ENCODE data around the gene PGRMC1.
A peak's percentile ranks its signal among the peaks of the same experiment; 100 is the strongest.

PGRMC1 gene

GRCh38 chrX:119231936-119232445 is 4.1 kb upstream of the PGRMC1 start:
- no peaks in the 10 kb centered on the region for H3K4me1 ChIP-seq (ENCODE audit: insufficient read depth, insufficient read length)
- no peaks in the 10 kb centered on the region for H3K36me3 ChIP-seq (ENCODE audit: insufficient read depth, insufficient read length, low read length)
- no peak for DNase-seq (ENCODE audit: low read depth, low spot score)
- no peaks in the 10 kb centered on the region for H3K9me3 ChIP-seq (ENCODE audit: insufficient read depth, low read length)
- H3K9ac ChIP-seq (ENCODE audit: insufficient read length, low read depth): no peak overlapping the region
- TF ChIP-seq SUZ12 (IDR thresholded peaks at IDR 0.05; ENCODE audit: extremely low read depth, insufficient read depth, insufficient read length): no peak
- no peak for TF ChIP-seq YY1 (IDR thresholded peaks at IDR 0.05; ENCODE audit: insufficient read depth, insufficient read length)
- no peak for TF ChIP-seq ZNF274 (IDR thresholded peaks at IDR 0.05; ENCODE audit: low read depth, low read length)
- no peak overlapping the region for H3K4me3 ChIP-seq (ENCODE audit: insufficient read length, low read depth)
- no peaks in the 10 kb centered on the region for H3K27me3 ChIP-seq (ENCODE audit: insufficient read depth, insufficient read length)

GRCh38 chrX:119235051-119235511 is 1.0 kb upstream of the PGRMC1 start:
- H3K27me3 ChIP-seq (ENCODE audit: insufficient read depth, insufficient read length): no peaks in the 10 kb centered on the region
- peak; percentile 57 for DNase-seq (ENCODE audit: low read depth, low spot score)
- peak overlapping the region; percentile 77 for H3K9ac ChIP-seq (ENCODE audit: insufficient read length, low read depth)
- no peak for TF ChIP-seq YY1 (IDR thresholded peaks at IDR 0.05; ENCODE audit: insufficient read depth, insufficient read length)
- no peak for TF ChIP-seq ZNF274 (IDR thresholded peaks at IDR 0.05; ENCODE audit: low read depth, low read length)
- TF ChIP-seq SUZ12 (IDR thresholded peaks at IDR 0.05; ENCODE audit: extremely low read depth, insufficient read depth, insufficient read length): no peak
- peaks cover 23% of the 10 kb centered on the region for H3K36me3 ChIP-seq (ENCODE audit: insufficient read depth, insufficient read length, low read length)
- no peaks in the 10 kb centered on the region for H3K9me3 ChIP-seq (ENCODE audit: insufficient read depth, low read length)
- peaks cover 4% of the 10 kb centered on the region for H3K4me1 ChIP-seq (ENCODE audit: insufficient read depth, insufficient read length)
- H3K4me3 ChIP-seq (ENCODE audit: insufficient read length, low read depth): peak overlapping the region; percentile 33

DNA sequence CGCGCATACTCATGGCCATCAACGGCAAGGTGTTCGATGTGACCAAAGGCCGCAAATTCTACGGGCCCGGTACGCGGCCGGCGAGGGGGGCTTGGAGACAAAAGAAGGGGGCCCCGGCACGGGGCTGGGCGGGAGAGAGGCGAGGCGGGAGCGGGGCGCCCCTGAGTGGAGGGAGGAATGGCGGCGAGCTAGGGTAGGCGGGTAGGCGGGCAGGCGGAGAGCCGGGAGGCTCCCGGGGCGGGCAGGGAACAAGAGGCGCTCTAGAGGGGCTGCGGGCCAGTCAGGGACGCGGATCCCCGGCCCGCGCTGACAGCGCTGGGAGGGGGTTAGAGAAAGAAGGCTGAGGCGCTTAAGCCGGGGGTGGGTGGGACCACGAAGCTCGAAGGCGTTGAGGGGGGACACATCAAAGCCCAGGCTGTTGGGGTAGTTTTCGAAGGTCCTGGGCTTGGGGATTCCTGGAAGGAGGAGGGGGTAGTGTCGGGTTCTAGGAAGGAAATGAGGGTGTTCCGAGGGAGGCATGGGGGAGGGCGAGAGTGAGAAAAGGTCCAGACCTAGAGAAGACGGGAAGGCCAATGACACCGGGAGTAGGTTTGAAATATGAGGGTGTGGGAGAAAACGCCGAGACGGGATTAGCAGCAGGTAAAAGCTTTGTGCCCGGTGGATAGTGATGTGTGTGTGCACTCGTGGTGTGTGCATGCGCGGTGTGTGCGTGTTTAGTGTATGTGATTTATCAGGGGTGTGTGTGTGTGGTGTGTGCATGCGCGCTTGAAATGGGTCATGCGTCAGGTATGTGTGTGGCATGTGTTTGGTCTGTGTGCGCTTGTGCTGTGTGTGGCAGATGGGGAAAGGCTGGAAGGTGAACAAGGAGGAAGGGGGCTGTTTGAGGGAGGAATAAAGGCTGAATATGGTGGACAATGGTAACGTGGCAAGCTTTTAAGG is 807 bp downstream of the PGRMC1 start:
- H3K4me3 ChIP-seq (ENCODE audit: insufficient read length, low read depth): peak overlapping the region; percentile 85
- H3K27me3 ChIP-seq (ENCODE audit: insufficient read depth, insufficient read length): no peaks in the 10 kb centered on the region
- no peaks in the 10 kb centered on the region for H3K9me3 ChIP-seq (ENCODE audit: insufficient read depth, low read length)
- H3K36me3 ChIP-seq (ENCODE audit: insufficient read depth, insufficient read length, low read length): peaks cover 41% of the 10 kb centered on the region
- TF ChIP-seq ZNF274 (IDR thresholded peaks at IDR 0.05; ENCODE audit: low read depth, low read length) (no peak), SUZ12 (IDR thresholded peaks at IDR 0.05; ENCODE audit: extremely low read depth, insufficient read depth, insufficient read length) (no peak), YY1 (IDR thresholded peaks at IDR 0.05; ENCODE audit: insufficient read depth, insufficient read length) (no peak)
- peak overlapping the region; percentile 96 for H3K9ac ChIP-seq (ENCODE audit: insufficient read length, low read depth)
- DNase-seq (ENCODE audit: low read depth, low spot score): no peak
- peaks cover 4% of the 10 kb centered on the region for H3K4me1 ChIP-seq (ENCODE audit: insufficient read depth, insufficient read length)

GRCh38 chrX:119237562-119237942 is 1.5 kb downstream of the PGRMC1 start:
- Histone ChIP-seq H3K27me3 (ENCODE audit: insufficient read depth, insufficient read length) (no peaks in the 10 kb centered on the region), H3K9ac (ENCODE audit: insufficient read length, low read depth) (peak overlapping the region; percentile 96), H3K4me1 (ENCODE audit: insufficient read depth, insufficient read length) (peaks cover 4% of the 10 kb centered on the region), H3K36me3 (ENCODE audit: insufficient read depth, insufficient read length, low read length) (peaks cover 48% of the 10 kb centered on the region), H3K4me3 (ENCODE audit: insufficient read length, low read depth) (peak overlapping the region; percentile 85), H3K9me3 (ENCODE audit: insufficient read depth, low read length) (no peaks in the 10 kb centered on the region)
- TF ChIP-seq ZNF274 (IDR thresholded peaks at IDR 0.05; ENCODE audit: low read depth, low read length) (no peak), YY1 (IDR thresholded peaks at IDR 0.05; ENCODE audit: insufficient read depth, insufficient read length) (no peak), SUZ12 (IDR thresholded peaks at IDR 0.05; ENCODE audit: extremely low read depth, insufficient read depth, insufficient read length) (no peak)
- DNase-seq (ENCODE audit: low read depth, low spot score): no peak

DNA sequence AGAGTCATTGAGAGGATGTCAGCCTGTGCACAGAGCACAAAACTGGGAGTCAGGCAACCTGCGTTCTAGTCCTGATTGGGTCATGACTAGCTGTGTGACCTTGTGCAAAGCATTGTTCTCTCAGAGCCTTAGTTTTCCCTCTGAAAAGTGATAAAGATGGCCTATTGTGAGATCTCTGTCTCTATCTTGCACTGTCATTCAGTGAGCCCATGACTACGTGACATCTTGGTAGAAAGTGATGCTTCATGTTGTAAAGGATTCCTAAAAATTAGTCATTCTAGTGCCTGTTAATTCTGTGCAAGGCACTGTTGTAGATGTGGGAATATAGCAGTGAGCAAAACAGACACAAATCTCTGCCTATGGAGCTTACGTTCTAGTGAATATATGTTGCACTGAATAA is 2.5 kb downstream of the PGRMC1 start:
- Histone ChIP-seq H3K9ac (ENCODE audit: insufficient read length, low read depth) (no peak overlapping the region), H3K9me3 (ENCODE audit: insufficient read depth, low read length) (no peaks in the 10 kb centered on the region), H3K27me3 (ENCODE audit: insufficient read depth, insufficient read length) (no peaks in the 10 kb centered on the region), H3K4me1 (ENCODE audit: insufficient read depth, insufficient read length) (peaks cover 4% of the 10 kb centered on the region), H3K36me3 (ENCODE audit: insufficient read depth, insufficient read length, low read length) (peaks cover 58% of the 10 kb centered on the region), H3K4me3 (ENCODE audit: insufficient read length, low read depth) (peak overlapping the region; percentile 85)
- DNase-seq (ENCODE audit: low read depth, low spot score): no peak
- TF ChIP-seq YY1 (IDR thresholded peaks at IDR 0.05; ENCODE audit: insufficient read depth, insufficient read length) (no peak), ZNF274 (IDR thresholded peaks at IDR 0.05; ENCODE audit: low read depth, low read length) (no peak), SUZ12 (IDR thresholded peaks at IDR 0.05; ENCODE audit: extremely low read depth, insufficient read depth, insufficient read length) (no peak)

GRCh38 chrX:119240356-119240755 is 4.3 kb downstream of the PGRMC1 start:
- TF ChIP-seq SUZ12 (IDR thresholded peaks at IDR 0.05; ENCODE audit: extremely low read depth, insufficient read depth, insufficient read length) (no peak), YY1 (IDR thresholded peaks at IDR 0.05; ENCODE audit: insufficient read depth, insufficient read length) (no peak)

GRCh38 chrX:119247702-119248101 is 11.6 kb downstream of the PGRMC1 start:
- no peaks in the 10 kb centered on the region for H3K27me3 ChIP-seq (ENCODE audit: insufficient read depth, insufficient read length)
- no peak overlapping the region for H3K4me3 ChIP-seq (ENCODE audit: insufficient read length, low read depth)
- no peak for DNase-seq (ENCODE audit: low read depth, low spot score)
- peaks cover 41% of the 10 kb centered on the region for H3K36me3 ChIP-seq (ENCODE audit: insufficient read depth, insufficient read length, low read length)
- H3K4me1 ChIP-seq (ENCODE audit: insufficient read depth, insufficient read length): no peaks in the 10 kb centered on the region
- H3K9me3 ChIP-seq (ENCODE audit: insufficient read depth, low read length): no peaks in the 10 kb centered on the region
- no peak for TF ChIP-seq YY1 (IDR thresholded peaks at IDR 0.05; ENCODE audit: insufficient read depth, insufficient read length)
- TF ChIP-seq ZNF274 (IDR thresholded peaks at IDR 0.05; ENCODE audit: low read depth, low read length): no peak
- no peak for TF ChIP-seq SUZ12 (IDR thresholded peaks at IDR 0.05; ENCODE audit: extremely low read depth, insufficient read depth, insufficient read length)
- no peak overlapping the region for H3K9ac ChIP-seq (ENCODE audit: insufficient read length, low read depth)

More at GRCh38 chrX:119240356-119240755, 4.3 kb downstream of the PGRMC1 start:
- H3K9ac ChIP-seq (ENCODE audit: insufficient read length, low read depth): no peak overlapping the region
- no peak for DNase-seq (ENCODE audit: low read depth, low spot score)
- H3K27me3 ChIP-seq (ENCODE audit: insufficient read depth, insufficient read length): no peaks in the 10 kb centered on the region
- H3K36me3 ChIP-seq (ENCODE audit: insufficient read depth, insufficient read length, low read length): peaks cover 76% of the 10 kb centered on the region
- H3K4me3 ChIP-seq (ENCODE audit: insufficient read length, low read depth): no peak overlapping the region
- H3K4me1 ChIP-seq (ENCODE audit: insufficient read depth, insufficient read length): peaks cover 4% of the 10 kb centered on the region
- no peaks in the 10 kb centered on the region for H3K9me3 ChIP-seq (ENCODE audit: insufficient read depth, low read length)
